OCI-LY7 (cell line): ENCODE results near the gene SNCB.

Experiments
- CTCF ChIP-seq: fragments of 200-600 bp; sonication (generic); conservative IDR thresholded peaks from 2 replicates; pipeline ENCODE4 v1.5.1; 2014; ENCODE audit warnings: mild to moderate bottlenecking, antibody characterized with exemption, low read length, moderate library complexity, mixed read lengths
- EZH2phosphoT487 ChIP-seq: fragments of 200-600 bp; sonication (generic); IDR thresholded peaks from 2 replicates; pipeline ENCODE4 v1.6.1; 2018; ENCODE audit warnings: low read depth, borderline replicate concordance, mild to moderate bottlenecking, mixed run types, antibody characterized with exemption, low read length, moderate library complexity, mixed read lengths

- TF ChIP-seq CTCF (no peak), EZH2phosphoT487 (no peak)
Observed at GRCh38 chr5:176662371-176663333, 32.3 kb upstream of the SNCB start.
